ENCODE measurements around the gene DCAF17.
"Not testable (repeated sequence)": the region's sequence is repeated elsewhere in the genome, so short reads cannot be mapped to it uniquely, and the experiment has no call there.

Gene DCAF17

DNA sequence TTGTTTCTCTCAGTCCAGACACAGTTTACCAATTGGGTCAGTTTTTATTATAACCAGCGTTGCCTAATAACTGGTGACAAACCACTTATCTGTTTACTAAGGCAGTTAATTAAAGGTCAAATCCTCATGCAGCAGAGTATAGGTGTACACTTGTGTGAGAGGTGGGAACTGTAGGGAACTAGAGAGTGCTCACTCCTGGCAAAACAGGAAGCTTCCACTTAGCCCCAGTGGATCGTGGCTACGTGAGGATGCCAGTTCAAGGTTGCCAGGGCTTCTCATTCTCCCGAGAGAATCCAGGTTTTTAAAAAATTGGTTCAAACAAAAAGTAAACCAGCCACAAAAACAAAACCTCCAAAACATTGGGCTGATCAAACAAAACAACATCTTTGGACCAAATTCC lies 96.4 kb downstream of the DCAF17 start:
- no peak overlapping the region for H3K4ac ChIP-seq (ENCODE audit: low read depth, low read length)
- H2AK5ac ChIP-seq (ENCODE audit: low read length): no peak overlapping the region
- no peaks in the 10 kb centered on the region for H3K27me3 ChIP-seq (ENCODE audit: insufficient read depth, low read length)
- H3K14ac ChIP-seq (ENCODE audit: low read length): no peak overlapping the region
- H3K9ac ChIP-seq (ENCODE audit: low read length): no peak overlapping the region
- no peak overlapping the region for H3K27ac ChIP-seq (ENCODE audit: low read depth, low read length)
- no peak overlapping the region for H3K23ac ChIP-seq (ENCODE audit: low read length)
- H2BK5ac ChIP-seq (ENCODE audit: low read depth, low read length, poor library complexity): no peak overlapping the region
- no CpG with 5 or more reads among the region's 4 CpGs for WGBS (ENCODE audit: extremely low coverage, insufficient coverage, insufficient read length)
- no peak overlapping the region for H2BK12ac ChIP-seq (ENCODE audit: low read length)
- H3K9me3 ChIP-seq (ENCODE audit: insufficient read depth, low read depth, low read length): no peaks in the 10 kb centered on the region
- no peak overlapping the region for H2AFZ ChIP-seq (ENCODE audit: insufficient read depth, low read length, poor library complexity)
- H3K36me3 ChIP-seq (ENCODE audit: control insufficient read depth in 1 of 2, insufficient read depth in 2 of 2, low read length in 2 of 2): no peaks in the 10 kb centered on the region
- H3K79me1 ChIP-seq (ENCODE audit: low read length): no peaks in the 10 kb centered on the region
- H3K18ac ChIP-seq (ENCODE audit: low read length): no peak overlapping the region
- no peak for DNase-seq
- H3K4me1 ChIP-seq (ENCODE audit: control insufficient read depth in 1 of 2, insufficient read depth in 2 of 2, low read length in 2 of 2): no peaks in the 10 kb centered on the region
- H3K79me2 ChIP-seq (ENCODE audit: control insufficient read depth, insufficient read depth, low read length, poor library complexity): no peaks in the 10 kb centered on the region
- H4K8ac ChIP-seq (ENCODE audit: low read depth, low read length): no peak overlapping the region
- no peak overlapping the region for H2BK120ac ChIP-seq (ENCODE audit: insufficient read depth, low read length, poor library complexity)
- H4K91ac ChIP-seq (ENCODE audit: low read depth, low read length): no peak overlapping the region
- H3K4me2 ChIP-seq (ENCODE audit: low read length): no peak overlapping the region
- no peak overlapping the region for H3K4me3 ChIP-seq (ENCODE audit: low read depth, low read length)
- no peak overlapping the region for H4K12ac ChIP-seq (ENCODE audit: low read depth, low read length)

DNA sequence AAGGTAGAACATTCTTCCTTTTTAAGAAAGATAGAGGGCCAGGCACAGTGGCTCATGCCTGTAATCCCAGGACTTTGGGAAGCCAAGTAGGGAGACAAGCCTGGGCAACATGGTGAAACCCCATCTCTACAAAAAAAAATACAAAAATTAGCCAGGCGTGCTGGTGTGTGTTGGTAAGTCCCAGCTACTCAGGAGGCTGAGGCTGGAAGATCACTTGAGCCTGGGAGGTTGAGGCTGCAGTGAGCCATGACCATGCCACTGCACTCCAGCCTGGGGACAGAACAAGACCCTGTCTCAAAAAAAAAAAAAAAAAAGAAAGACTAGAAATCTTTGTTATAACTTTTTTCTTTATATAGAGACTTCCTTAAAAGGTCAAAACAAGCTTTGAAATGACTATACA lies 96.8 kb downstream of the DCAF17 start:
- H3K14ac ChIP-seq (ENCODE audit: low read length); H4K91ac ChIP-seq (ENCODE audit: low read depth, low read length); H3K79me1 ChIP-seq (ENCODE audit: low read length); H3K9me3 ChIP-seq (ENCODE audit: insufficient read depth, low read depth, low read length); H4K8ac ChIP-seq (ENCODE audit: low read depth, low read length); H3K4me2 ChIP-seq (ENCODE audit: low read length); H2BK120ac ChIP-seq (ENCODE audit: insufficient read depth, low read length, poor library complexity); H3K4me3 ChIP-seq (ENCODE audit: low read depth, low read length); H3K4me1 ChIP-seq (ENCODE audit: control insufficient read depth in 1 of 2, insufficient read depth in 2 of 2, low read length in 2 of 2); H2AFZ ChIP-seq (ENCODE audit: insufficient read depth, low read length, poor library complexity); H3K27ac ChIP-seq (ENCODE audit: low read depth, low read length); H4K12ac ChIP-seq (ENCODE audit: low read depth, low read length); H3K79me2 ChIP-seq (ENCODE audit: control insufficient read depth, insufficient read depth, low read length, poor library complexity); DNase-seq; H3K36me3 ChIP-seq (ENCODE audit: control insufficient read depth in 1 of 2, insufficient read depth in 2 of 2, low read length in 2 of 2); H2BK5ac ChIP-seq (ENCODE audit: low read depth, low read length, poor library complexity); H3K18ac ChIP-seq (ENCODE audit: low read length); H3K23ac ChIP-seq (ENCODE audit: low read length); H2BK12ac ChIP-seq (ENCODE audit: low read length); H3K4ac ChIP-seq (ENCODE audit: low read depth, low read length); H3K9ac ChIP-seq (ENCODE audit: low read length); H3K27me3 ChIP-seq (ENCODE audit: insufficient read depth, low read length); H2AK5ac ChIP-seq (ENCODE audit: low read length): not testable (repeated sequence)
- WGBS (ENCODE audit: extremely low coverage, insufficient coverage, insufficient read length): no CpG with 5 or more reads among the region's 1 CpG

- no peak overlapping the region for H3K4ac ChIP-seq (ENCODE audit: low read depth, low read length)
- no CpG with 5 or more reads among the region's 7 CpGs for WGBS (ENCODE audit: extremely low coverage, insufficient coverage, insufficient read length)
- DNase-seq: no peak
Measured at GRCh38 chr2:171531291-171531690, 97.3 kb downstream of the DCAF17 start.

GRCh38 chr2:171531836-171532450 lies 97.9 kb downstream of the DCAF17 start:
- Histone ChIP-seq H2BK5ac (ENCODE audit: low read depth, low read length, poor library complexity) (no peak overlapping the region), H2BK120ac (ENCODE audit: insufficient read depth, low read length, poor library complexity) (no peak overlapping the region), H3K4me1 (ENCODE audit: control insufficient read depth in 1 of 2, insufficient read depth in 2 of 2, low read length in 2 of 2) (no peaks in the 10 kb centered on the region), H3K18ac (ENCODE audit: low read length) (no peak overlapping the region), H3K79me2 (ENCODE audit: control insufficient read depth, insufficient read depth, low read length, poor library complexity) (no peaks in the 10 kb centered on the region), H3K9ac (ENCODE audit: low read length) (no peak overlapping the region), H3K4ac (ENCODE audit: low read depth, low read length) (no peak overlapping the region), H4K91ac (ENCODE audit: low read depth, low read length) (no peak overlapping the region), H3K23ac (ENCODE audit: low read length) (no peak overlapping the region), H3K79me1 (ENCODE audit: low read length) (no peaks in the 10 kb centered on the region), H3K9me3 (ENCODE audit: insufficient read depth, low read depth, low read length) (no peaks in the 10 kb centered on the region), H3K27ac (ENCODE audit: low read depth, low read length) (no peak overlapping the region), H3K27me3 (ENCODE audit: insufficient read depth, low read length) (no peaks in the 10 kb centered on the region), H3K14ac (ENCODE audit: low read length) (no peak overlapping the region), H4K12ac (ENCODE audit: low read depth, low read length) (no peak overlapping the region), H4K8ac (ENCODE audit: low read depth, low read length) (no peak overlapping the region), H2AFZ (ENCODE audit: insufficient read depth, low read length, poor library complexity) (no peak overlapping the region), H2BK12ac (ENCODE audit: low read length) (no peak overlapping the region), H3K4me3 (ENCODE audit: low read depth, low read length) (no peak overlapping the region), H3K4me2 (ENCODE audit: low read length) (no peak overlapping the region), H3K36me3 (ENCODE audit: control insufficient read depth in 1 of 2, insufficient read depth in 2 of 2, low read length in 2 of 2) (no peaks in the 10 kb centered on the region), H2AK5ac (ENCODE audit: low read length) (no peak overlapping the region)
- DNase-seq: no peak
- WGBS (ENCODE audit: extremely low coverage, insufficient coverage, insufficient read length): no CpG with 5 or more reads among the region's 3 CpGs

More at GRCh38 chr2:171531291-171531690, 97.3 kb downstream of the DCAF17 start:
- Histone ChIP-seq H2AK5ac (ENCODE audit: low read length) (no peak overlapping the region), H3K4me2 (ENCODE audit: low read length) (no peak overlapping the region), H3K27ac (ENCODE audit: low read depth, low read length) (no peak overlapping the region), H2BK120ac (ENCODE audit: insufficient read depth, low read length, poor library complexity) (no peak overlapping the region), H3K23ac (ENCODE audit: low read length) (no peak overlapping the region), H4K8ac (ENCODE audit: low read depth, low read length) (no peak overlapping the region), H3K4me1 (ENCODE audit: control insufficient read depth in 1 of 2, insufficient read depth in 2 of 2, low read length in 2 of 2) (no peaks in the 10 kb centered on the region), H3K79me1 (ENCODE audit: low read length) (no peaks in the 10 kb centered on the region), H3K4me3 (ENCODE audit: low read depth, low read length) (no peak overlapping the region), H3K36me3 (ENCODE audit: control insufficient read depth in 1 of 2, insufficient read depth in 2 of 2, low read length in 2 of 2) (no peaks in the 10 kb centered on the region), H3K14ac (ENCODE audit: low read length) (no peak overlapping the region), H3K79me2 (ENCODE audit: control insufficient read depth, insufficient read depth, low read length, poor library complexity) (no peaks in the 10 kb centered on the region), H3K27me3 (ENCODE audit: insufficient read depth, low read length) (no peaks in the 10 kb centered on the region), H4K91ac (ENCODE audit: low read depth, low read length) (no peak overlapping the region), H2BK12ac (ENCODE audit: low read length) (no peak overlapping the region), H2BK5ac (ENCODE audit: low read depth, low read length, poor library complexity) (no peak overlapping the region), H3K9me3 (ENCODE audit: insufficient read depth, low read depth, low read length) (no peaks in the 10 kb centered on the region), H3K9ac (ENCODE audit: low read length) (no peak overlapping the region), H4K12ac (ENCODE audit: low read depth, low read length) (no peak overlapping the region), H3K18ac (ENCODE audit: low read length) (no peak overlapping the region), H2AFZ (ENCODE audit: insufficient read depth, low read length, poor library complexity) (no peak overlapping the region)

Measured in trophoblast cell (in vitro differentiated cells and primary cell).